Heart right ventricle (tissue), 16 donors: ENCODE measurements around the gene SRGN. TPM values are rescaled to one million over a fixed set of nuclear protein-coding genes. Genes with fewer than 3 reads are reported as not detected.
"Not testable (repeated sequence)": the region's sequence is repeated elsewhere in the genome, so short reads cannot be mapped to it uniquely, and the experiment has no call there.

ENCODE experiments used
- ATAC-seq, 8 donors: fragments of 200-7000 bp; cut with Tn5 transposase; one replicate each; pipeline ENCODE4 v1.9.1; 2020; ENCODE audit warnings: mild to moderate bottlenecking in 8 of 8, moderate library complexity in 8 of 8, moderate number of reproducible peaks in 1 of 8
- DNase-seq, 2 donors: peaks; one replicate each; pipeline ENCODE4 v3.0.0-alpha.2; 2020
- H3K27ac ChIP-seq, 10 donors: fragments of 200-600 bp; sonication (generic) in 2 of 10; one replicate each; pipeline versions ENCODE4 v1.5.0 to v1.8.0; 2020 to 2022; ENCODE audit warnings: mild to moderate bottlenecking in 3 of 10
- H3K27me3 ChIP-seq, 7 donors: fragments of 200-600 bp; one replicate each; pipeline ENCODE4 v1.8.0; 2021 to 2022; ENCODE audit warnings: mild to moderate bottlenecking in 2 of 7
- H3K36me3 ChIP-seq, 9 donors: fragments of 200-600 bp; sonication (generic) in 1 of 9; one replicate each; pipeline versions ENCODE4 v1.5.0 to v1.8.0; 2020 to 2022; ENCODE audit warnings: mild to moderate bottlenecking in 2 of 9
- H3K4me1 ChIP-seq, 9 donors: fragments of 200-600 bp; sonication (generic) in 1 of 9; one replicate each; pipeline versions ENCODE4 v1.5.0 to v1.8.0; 2020 to 2022; ENCODE audit warnings: mild to moderate bottlenecking in 4 of 9
- H3K4me3 ChIP-seq, 10 donors: fragments of 200-600 bp; sonication (generic) in 2 of 10; one replicate each; pipeline versions ENCODE4 v1.5.0 to v1.8.0; 2020 to 2022; ENCODE audit warnings: mild to moderate bottlenecking in 7 of 10, moderate library complexity in 2 of 10
- H3K9me3 ChIP-seq, 11 donors: fragments of 200-600 bp in 10 of 11; sonication (generic) in 2 of 11; one replicate each; pipeline versions ENCODE4 v1.5.0 to v1.8.0; 2013 to 2022; ENCODE audit warnings: mild to moderate bottlenecking in 2 of 11, control low read depth in 1 of 11, moderate library complexity in 1 of 11
- WGBS, 2 donors: extraction: QIAGEN DNeasy Blood & Tissue Kit; methylation state at CpG; one replicate each; pipeline ENCODE4 v1.1.7; 2013; ENCODE audit warnings: inconsistent platforms in 1 of 2; 5-methylcytosine and 5-hydroxymethylcytosine counted together
- intact Hi-C, 10 donors: fragments of 100-400 bp; cut with DNase I; formaldehyde crosslinking; loops; one replicate each; pipeline versions ENCODE4 v1.11.1 to v1.14.2; 2022
- polyA plus RNA-seq, 2 donors: library from polyadenylated mRNA; stranded (reverse); fragments of 200-250 nt; gene quantifications; one replicate each; pipeline ENCODE4 v1.2.3, GENCODE V29; 2013
- total RNA-seq, 10 donors: library from RNA; stranded (reverse); fragmentation: NEBNext Ultra II Directional in 3 of 10; extraction: Animal tissue kit (Norgen Biotek cat#: 25700) in 3 of 10; gene quantifications; one replicate each; pipeline versions ENCODE4 v1.2.1 to v1.2.4, GENCODE V29; 2021 to 2023
- TF ChIP-seq, protein P1 (sequence below), 9 donors: fragments of 200-600 bp; sonication (generic) in 2 of 9; IDR thresholded peaks; one replicate each; pipeline versions ENCODE4 v1.5.0 to v1.8.0; 2021 to 2022; ENCODE audit warnings: antibody characterized with exemption in 9 of 9, mild to moderate bottlenecking in 5 of 9, moderate library complexity in 1 of 9
- donor health status: Arrhythmogenic right ventricular cardiomyopathy.
- donor health status: ischemic (EF 13 %, LVEDD 7.1; RV severe dilation, severe dysfunction).
- donor health status: healthy with polysubstance abuse.
- donor health status: DM: no; HTN: yes; CAD: no.
- donor health status: DM: no; HTN: no; CAD: no.
- donor health status: ischemic (EF 25% LVEDD 6.9; RV normal size, moderate dysfunction).
- donor health status: ischemic (EF 25% LVEDD 5.7; RV mildly dilated, moderate dysfunction).
- donor health status: healthy.
- donor health status: DM: yes; HTN: yes; CAD: no.
- donor health status: Ischemic cardiomyopathy.
- donor health status: ischemic (EF 35%, LVEDD 5.7; RV mildly dilated, moderate dysfunction).
- donor health status: nonischemic (EF 11% LVEDD 7.7; RV severe dilation, severe dysfunction).
- donor health status: DM: yes; HTN: yes; CAD: no.
- donor health status: PGD.
- donor health status: ischemic (EF 29% LVEDD 5.4; RV normal size, mild dysfunction).
- donor health status: nonischemic (EF 23%, LVEDD 6.1; RV moderate dilation, normal function).

SRGN gene
- total and polyA plus RNA-seq, 12 donors = 23.1 to 156 (median 51.8) TPM

DNA sequence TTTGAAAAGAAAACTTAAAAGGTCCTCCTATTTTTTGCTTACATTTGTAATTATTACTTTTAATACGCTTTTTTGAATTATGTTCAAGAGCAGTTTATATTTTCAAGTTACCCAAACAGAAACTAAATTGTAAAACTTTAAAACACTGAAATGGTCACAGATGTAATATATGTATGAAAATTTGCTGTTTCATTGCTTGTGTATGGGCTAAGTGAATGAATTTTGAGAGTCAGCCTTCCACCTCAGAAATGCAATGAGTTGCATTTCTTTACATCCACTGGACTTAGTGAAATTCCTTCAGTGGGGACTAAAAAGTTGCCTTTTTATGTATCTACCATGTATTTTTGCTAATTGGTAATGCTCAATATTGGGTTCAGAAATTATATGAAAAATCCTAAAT lies 37.7 kb downstream of the SRGN start:
- intact Hi-C loops = loop anchor here in 1 of 10 donors (10.0 kb wide), 1 partner anchor 121 kb away; no protein-coding TSS in a partner anchor
- no peak for DNase-seq
- H3K27ac ChIP-seq = peak overlapping the region in 2 of 10 donors; percentile 98 to 99

DNA sequence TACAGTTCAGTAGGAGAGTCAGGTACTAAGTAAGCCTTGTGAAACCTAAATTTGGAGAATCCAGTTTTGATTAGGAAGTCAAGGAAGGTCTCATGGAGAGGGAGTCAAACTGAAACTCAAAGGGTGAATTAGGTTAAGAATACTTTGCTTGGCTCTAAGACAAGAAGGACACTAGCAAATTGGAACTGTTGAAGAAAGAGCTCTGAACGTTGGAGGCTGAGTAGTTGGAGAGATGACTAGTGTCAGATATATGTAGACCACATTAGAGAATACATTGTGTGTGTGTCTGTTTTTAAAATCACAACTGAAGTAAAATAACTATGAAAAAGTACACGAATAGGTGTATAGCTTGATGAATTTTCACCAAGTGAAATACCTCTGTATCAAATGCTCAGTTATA lies 42.3 kb downstream of the SRGN start:
- DNase-seq = no peak
- no peaks in the 10 kb centered on the region for H3K27me3 ChIP-seq
- H3K4me1 ChIP-seq = peaks cover 0 to 49% (median 31%) of the 10 kb centered on the region in 9 donors
- TF ChIP-seq, protein P1, sequence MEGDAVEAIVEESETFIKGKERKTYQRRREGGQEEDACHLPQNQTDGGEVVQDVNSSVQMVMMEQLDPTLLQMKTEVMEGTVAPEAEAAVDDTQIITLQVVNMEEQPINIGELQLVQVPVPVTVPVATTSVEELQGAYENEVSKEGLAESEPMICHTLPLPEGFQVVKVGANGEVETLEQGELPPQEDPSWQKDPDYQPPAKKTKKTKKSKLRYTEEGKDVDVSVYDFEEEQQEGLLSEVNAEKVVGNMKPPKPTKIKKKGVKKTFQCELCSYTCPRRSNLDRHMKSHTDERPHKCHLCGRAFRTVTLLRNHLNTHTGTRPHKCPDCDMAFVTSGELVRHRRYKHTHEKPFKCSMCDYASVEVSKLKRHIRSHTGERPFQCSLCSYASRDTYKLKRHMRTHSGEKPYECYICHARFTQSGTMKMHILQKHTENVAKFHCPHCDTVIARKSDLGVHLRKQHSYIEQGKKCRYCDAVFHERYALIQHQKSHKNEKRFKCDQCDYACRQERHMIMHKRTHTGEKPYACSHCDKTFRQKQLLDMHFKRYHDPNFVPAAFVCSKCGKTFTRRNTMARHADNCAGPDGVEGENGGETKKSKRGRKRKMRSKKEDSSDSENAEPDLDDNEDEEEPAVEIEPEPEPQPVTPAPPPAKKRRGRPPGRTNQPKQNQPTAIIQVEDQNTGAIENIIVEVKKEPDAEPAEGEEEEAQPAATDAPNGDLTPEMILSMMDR (IDR thresholded peaks at IDR 0.05) = no peak
- WGBS, 2 donors = 39 to 44% methylated on average over 2 of the region's 2 CpGs
- H3K4me3 ChIP-seq = no peak overlapping the region
- ATAC-seq = no peak
- intact Hi-C loops = no loop called here
- H3K27ac ChIP-seq = no peak overlapping the region
- no peaks in the 10 kb centered on the region for H3K9me3 ChIP-seq
- H3K36me3 ChIP-seq = peaks cover 0 to 29% (median 8%) of the 10 kb centered on the region in 9 donors

More for the DNA sequence above, 37.7 kb downstream of the SRGN start:
- Histone ChIP-seq H3K9me3 (no peaks in the 10 kb centered on the region), H3K4me3 (peak overlapping the region in 6 of 10 donors; percentile 76 to 96 (median 90)), H3K27me3 (no peaks in the 10 kb centered on the region), H3K36me3 (no peaks in the 10 kb centered on the region), H3K4me1 (peaks cover 4 to 49% (median 38%) of the 10 kb centered on the region in 9 donors)
- TF ChIP-seq, protein P1 (IDR thresholded peaks at IDR 0.05) = no peak
- ATAC-seq = no peak
- WGBS, 2 donors = 73 to 79% methylated on average over 1 of the region's 1 CpG

DNA sequence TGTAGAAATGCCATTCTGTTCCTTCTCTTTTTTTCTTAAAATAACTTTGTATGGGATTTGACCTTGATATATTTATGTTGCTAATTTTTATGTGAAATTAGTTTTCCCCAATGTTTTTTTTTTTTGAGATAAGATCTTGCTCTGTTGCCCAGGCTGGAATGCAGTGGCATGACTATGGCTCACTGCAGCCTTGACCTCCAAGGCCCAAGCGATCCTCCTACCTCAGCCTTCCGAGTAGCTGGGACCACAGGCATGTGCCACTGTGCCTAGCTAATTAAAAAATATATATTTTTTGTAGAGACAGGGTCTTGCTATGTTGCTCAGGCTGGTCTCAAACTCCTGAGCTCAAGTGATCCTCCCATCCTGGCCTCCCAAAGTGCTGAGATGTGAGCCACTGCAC lies 52.1 kb downstream of the SRGN start:
- WGBS, 2 donors = 92 to 96% methylated on average over 2 of the region's 2 CpGs
- no peaks in the 10 kb centered on the region for H3K9me3 ChIP-seq
- TF ChIP-seq, protein P1 (IDR thresholded peaks at IDR 0.05) = no peak
- peaks cover 0 to 44% (median 8%) of the 10 kb centered on the region in 9 donors for H3K36me3 ChIP-seq
- no peak for ATAC-seq
- no peak overlapping the region for H3K4me3 ChIP-seq
- H3K27ac ChIP-seq = no peak overlapping the region
- DNase-seq = no peak
- H3K27me3 ChIP-seq = no peaks in the 10 kb centered on the region
- intact Hi-C loops = no loop called here
- H3K4me1 ChIP-seq = no peaks in the 10 kb centered on the region

DNA sequence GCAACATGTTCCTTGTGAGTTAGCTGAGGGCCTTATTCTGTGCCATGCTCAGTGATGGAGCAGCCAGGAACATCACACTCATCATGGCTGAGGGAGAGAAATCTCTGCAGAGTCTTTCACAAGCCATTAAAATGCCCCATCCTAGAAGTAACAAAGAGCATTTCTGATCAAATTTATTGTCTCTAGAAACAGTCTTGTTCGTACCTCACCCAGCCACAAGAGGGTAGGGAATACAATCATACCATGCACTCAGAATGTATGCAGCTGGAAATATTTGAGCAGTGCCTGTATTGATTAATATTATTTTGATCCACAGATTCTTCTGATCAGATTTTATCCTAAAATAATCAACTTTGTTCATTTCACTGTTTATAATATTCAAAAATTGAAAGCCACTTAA lies 53.4 kb downstream of the SRGN start:
- no peak for ATAC-seq
- Histone ChIP-seq H3K27me3 (no peaks in the 10 kb centered on the region), H3K4me1 (no peaks in the 10 kb centered on the region), H3K9me3 (no peaks in the 10 kb centered on the region), H3K4me3 (no peak overlapping the region), H3K27ac (no peak overlapping the region), H3K36me3 (peaks cover 0 to 31% (median 6%) of the 10 kb centered on the region in 9 donors)
- no peak for DNase-seq
- WGBS, 2 donors = 79 to 82% methylated on average over 1 of the region's 1 CpG
- intact Hi-C loops = no loop called here
- TF ChIP-seq, protein P1 (IDR thresholded peaks at IDR 0.05) = no peak

DNA sequence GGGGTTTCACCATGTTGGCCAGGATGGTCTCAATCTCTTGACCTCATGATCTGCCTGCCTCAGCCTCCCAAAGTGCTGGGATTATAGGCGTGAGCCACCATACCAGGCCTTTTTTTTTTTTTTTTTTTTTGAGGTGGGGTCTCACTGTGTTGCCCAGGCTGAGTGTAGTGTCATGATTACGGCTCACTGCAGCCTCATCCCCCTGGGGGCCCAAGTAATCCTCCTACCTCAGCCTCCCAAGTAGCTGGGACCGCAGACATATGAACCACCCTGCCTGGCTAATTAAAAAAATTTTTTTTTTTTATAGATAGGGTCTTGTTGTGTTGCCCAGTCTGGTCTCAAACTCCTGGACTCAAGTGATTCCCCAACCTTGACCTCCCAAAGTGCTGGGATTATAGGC lies 54.2 kb downstream of the SRGN start:
- H3K4me1 ChIP-seq, intact Hi-C loops, H3K4me3 ChIP-seq, H3K27ac ChIP-seq, H3K9me3 ChIP-seq, DNase-seq, H3K27me3 ChIP-seq, ATAC-seq: not testable (repeated sequence)
- peaks cover 0 to 23% (median 6%) of the 10 kb centered on the region in 9 donors for H3K36me3 ChIP-seq
- WGBS, 2 donors = 98 to 99% methylated on average over 2 to 3 of the region's 3 CpGs
